Measurements from ENCODE around the gene ZDHHC11B.
"Not testable (repeated sequence)": the region's sequence is repeated elsewhere in the genome, so short reads cannot be mapped to it uniquely, and the experiment has no call there.

The ZDHHC11B gene

DNA sequence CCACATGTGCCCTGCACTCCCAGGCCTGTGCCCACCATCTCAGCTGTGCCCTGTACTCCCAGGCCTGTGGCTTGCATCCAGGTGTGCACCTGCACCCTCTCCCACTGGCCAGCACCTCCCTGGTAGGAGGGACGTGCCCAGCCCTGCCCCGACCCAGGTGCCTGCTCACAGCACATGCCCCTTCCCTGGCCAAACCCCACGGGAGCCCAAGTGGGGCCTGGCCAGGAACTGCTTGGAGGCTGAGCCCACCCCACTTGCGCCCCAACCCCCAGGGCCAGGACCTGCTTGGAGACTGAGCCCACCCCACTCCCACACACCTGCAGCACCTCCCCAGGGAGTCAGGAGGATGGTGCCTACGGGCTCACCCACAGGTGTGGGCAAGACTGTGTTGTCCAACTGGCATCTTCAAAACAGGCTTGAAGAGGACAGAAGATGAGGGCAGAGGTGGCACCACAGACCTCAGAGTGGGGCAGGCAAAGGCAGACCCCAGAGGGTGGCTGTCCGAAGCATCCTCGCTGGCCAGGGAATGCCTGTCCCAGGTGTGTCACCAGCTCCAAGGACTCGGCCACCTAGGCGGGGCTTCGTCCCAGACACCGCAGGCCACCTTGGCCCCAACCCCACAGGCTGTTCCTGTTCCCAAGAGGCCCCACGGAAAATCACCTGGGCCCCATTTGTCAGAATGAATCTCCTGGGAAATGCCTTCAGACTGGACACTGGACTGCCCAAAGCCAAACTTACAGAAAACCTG, 10.8 kb downstream of the ZDHHC11B start:
- Histone ChIP-seq H3K27me3 (ENCODE audit: control insufficient read depth, insufficient read depth, low read length) (peaks cover 22% of the 10 kb centered on the region), H3K4me3 (ENCODE audit: low read length) (no peak overlapping the region), H3K9ac (ENCODE audit: low read depth, low read length) (no peak overlapping the region), H3K9me3 (replicated peaks; ENCODE audit: low read length) (no peaks in the 10 kb centered on the region), H3K4me1 (ENCODE audit: control insufficient read depth, insufficient read depth, low read length) (no peaks in the 10 kb centered on the region), H3K36me3 (ENCODE audit: insufficient read depth, low read length) (no peaks in the 10 kb centered on the region), H3K4me2 (ENCODE audit: low read length) (no peak overlapping the region)

DNA sequence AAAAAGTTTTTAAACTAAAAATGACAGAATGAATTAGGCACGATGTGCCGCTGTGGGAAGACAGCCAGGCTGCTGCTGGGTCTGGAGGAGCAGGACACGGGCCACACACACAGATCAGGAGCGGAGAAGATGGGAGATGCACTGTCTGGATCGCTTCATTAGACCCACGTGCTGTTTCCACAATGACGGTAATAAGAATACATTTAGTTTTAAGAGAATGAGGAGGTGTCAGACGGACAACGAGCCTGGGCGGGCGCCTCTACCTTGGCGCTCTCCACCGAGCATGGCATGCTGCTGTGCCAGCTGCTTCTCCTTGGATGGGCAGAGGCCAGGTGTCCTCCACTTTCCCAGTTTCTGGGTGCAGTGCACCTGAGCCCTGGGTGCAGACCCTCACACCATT, 11.6 kb downstream of the ZDHHC11B start:
- not testable (repeated sequence) for H3K9ac ChIP-seq (ENCODE audit: low read depth, low read length); H3K4me3 ChIP-seq (ENCODE audit: low read length); H3K9me3 ChIP-seq (replicated peaks; ENCODE audit: low read length); H3K4me1 ChIP-seq (ENCODE audit: control insufficient read depth, insufficient read depth, low read length); H3K36me3 ChIP-seq (ENCODE audit: insufficient read depth, low read length); H3K4me2 ChIP-seq (ENCODE audit: low read length)
- H3K27me3 ChIP-seq (ENCODE audit: control insufficient read depth, insufficient read depth, low read length) = peaks cover 22% of the 10 kb centered on the region

GRCh38 chr5:772547-772890, 12.0 kb downstream of the ZDHHC11B start:
- not testable (repeated sequence) for H3K9ac ChIP-seq (ENCODE audit: low read depth, low read length); H3K36me3 ChIP-seq (ENCODE audit: insufficient read depth, low read length); H3K9me3 ChIP-seq (replicated peaks; ENCODE audit: low read length); H3K4me1 ChIP-seq (ENCODE audit: control insufficient read depth, insufficient read depth, low read length); H3K4me3 ChIP-seq (ENCODE audit: low read length); H3K4me2 ChIP-seq (ENCODE audit: low read length)
- H3K27me3 ChIP-seq (ENCODE audit: control insufficient read depth, insufficient read depth, low read length) = peaks cover 22% of the 10 kb centered on the region

GRCh38 chr5:771841-772546, 12.5 kb downstream of the ZDHHC11B start:
- H3K9ac ChIP-seq (ENCODE audit: low read depth, low read length); H3K4me1 ChIP-seq (ENCODE audit: control insufficient read depth, insufficient read depth, low read length); H3K9me3 ChIP-seq (replicated peaks; ENCODE audit: low read length); H3K4me2 ChIP-seq (ENCODE audit: low read length); H3K36me3 ChIP-seq (ENCODE audit: insufficient read depth, low read length); H3K4me3 ChIP-seq (ENCODE audit: low read length): not testable (repeated sequence)
- H3K27me3 ChIP-seq (ENCODE audit: control insufficient read depth, insufficient read depth, low read length) = peaks cover 18% of the 10 kb centered on the region

DNA sequence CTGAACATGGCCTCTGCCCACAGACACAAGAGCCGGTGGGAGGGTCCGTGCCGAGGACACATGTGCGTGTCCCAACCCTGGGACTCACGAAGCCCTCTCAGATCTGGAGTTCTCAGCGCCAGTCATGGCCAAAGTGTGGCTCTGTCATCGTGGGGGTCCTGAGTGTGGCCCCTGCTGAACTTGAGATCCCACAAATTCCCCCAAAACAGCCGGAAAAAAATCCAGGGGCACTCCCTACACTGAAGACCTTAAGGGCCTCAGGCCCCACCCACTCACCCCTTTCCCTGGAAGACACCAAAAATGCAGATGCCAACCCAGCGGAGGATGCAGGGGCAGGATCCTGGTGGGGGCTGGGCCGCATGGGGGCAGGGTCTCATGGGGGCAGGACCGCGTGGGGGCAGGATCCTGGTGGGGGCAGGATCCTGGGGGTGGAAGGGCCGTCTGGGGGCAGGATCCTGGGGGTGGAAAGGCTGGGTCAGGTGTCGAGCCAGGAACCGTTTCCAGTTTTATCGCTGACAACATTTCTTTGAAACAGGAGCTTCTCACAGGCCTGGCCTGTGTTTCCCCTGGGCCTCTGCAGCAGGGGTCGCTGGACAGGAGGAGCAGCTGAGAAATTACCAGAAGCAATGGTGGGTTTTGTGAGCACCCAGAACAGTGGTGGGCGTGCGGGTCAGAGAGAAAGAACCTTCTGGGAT, 13.3 kb downstream of the ZDHHC11B start:
- H3K4me1 ChIP-seq (ENCODE audit: control insufficient read depth, insufficient read depth, low read length); H3K9ac ChIP-seq (ENCODE audit: low read depth, low read length): not testable (repeated sequence)

GRCh38 chr5:770585-770984, 13.9 kb downstream of the ZDHHC11B start:
- not testable (repeated sequence) for H3K4me3 ChIP-seq (ENCODE audit: low read length); H3K4me2 ChIP-seq (ENCODE audit: low read length); H3K9me3 ChIP-seq (replicated peaks; ENCODE audit: low read length); H3K27me3 ChIP-seq (ENCODE audit: control insufficient read depth, insufficient read depth, low read length); H3K4me1 ChIP-seq (ENCODE audit: control insufficient read depth, insufficient read depth, low read length); H3K9ac ChIP-seq (ENCODE audit: low read depth, low read length); H3K36me3 ChIP-seq (ENCODE audit: insufficient read depth, low read length)

More for the DNA sequence above, 13.3 kb downstream of the ZDHHC11B start:
- peaks cover 11% of the 10 kb centered on the region for H3K27me3 ChIP-seq (ENCODE audit: control insufficient read depth, insufficient read depth, low read length)
- not testable (repeated sequence) for H3K4me2 ChIP-seq (ENCODE audit: low read length); H3K36me3 ChIP-seq (ENCODE audit: insufficient read depth, low read length); H3K4me3 ChIP-seq (ENCODE audit: low read length); H3K9me3 ChIP-seq (replicated peaks; ENCODE audit: low read length)

GRCh38 chr5:769485-770145, 14.9 kb downstream of the ZDHHC11B start:
- not testable (repeated sequence) for H3K9ac ChIP-seq (ENCODE audit: low read depth, low read length); H3K4me3 ChIP-seq (ENCODE audit: low read length); H3K4me2 ChIP-seq (ENCODE audit: low read length); H3K9me3 ChIP-seq (replicated peaks; ENCODE audit: low read length); H3K4me1 ChIP-seq (ENCODE audit: control insufficient read depth, insufficient read depth, low read length); H3K36me3 ChIP-seq (ENCODE audit: insufficient read depth, low read length); H3K27me3 ChIP-seq (ENCODE audit: control insufficient read depth, insufficient read depth, low read length)

GRCh38 chr5:766666-767431, 17.7 kb downstream of the ZDHHC11B start:
- no peak overlapping the region for H3K4me2 ChIP-seq (ENCODE audit: low read length)
- no peaks in the 10 kb centered on the region for H3K4me1 ChIP-seq (ENCODE audit: control insufficient read depth, insufficient read depth, low read length)
- H3K9ac ChIP-seq (ENCODE audit: low read depth, low read length) = no peak overlapping the region
- no peaks in the 10 kb centered on the region for H3K9me3 ChIP-seq (replicated peaks; ENCODE audit: low read length)
- H3K27me3 ChIP-seq (ENCODE audit: control insufficient read depth, insufficient read depth, low read length) = no peaks in the 10 kb centered on the region
- H3K36me3 ChIP-seq (ENCODE audit: insufficient read depth, low read length) = no peaks in the 10 kb centered on the region
- no peak overlapping the region for H3K4me3 ChIP-seq (ENCODE audit: low read length)

- no peaks in the 10 kb centered on the region for H3K4me1 ChIP-seq (ENCODE audit: control insufficient read depth, insufficient read depth, low read length)
- H3K9me3 ChIP-seq (replicated peaks; ENCODE audit: low read length) = no peaks in the 10 kb centered on the region
- H3K9ac ChIP-seq (ENCODE audit: low read depth, low read length) = no peak overlapping the region
- H3K36me3 ChIP-seq (ENCODE audit: insufficient read depth, low read length) = no peaks in the 10 kb centered on the region
- H3K4me2 ChIP-seq (ENCODE audit: low read length) = no peak overlapping the region
- H3K27me3 ChIP-seq (ENCODE audit: control insufficient read depth, insufficient read depth, low read length) = no peaks in the 10 kb centered on the region
- no peak overlapping the region for H3K4me3 ChIP-seq (ENCODE audit: low read length)
These were observed 18.4 kb downstream of the ZDHHC11B start for GRCh38 chr5:765948-766631.

DNA sequence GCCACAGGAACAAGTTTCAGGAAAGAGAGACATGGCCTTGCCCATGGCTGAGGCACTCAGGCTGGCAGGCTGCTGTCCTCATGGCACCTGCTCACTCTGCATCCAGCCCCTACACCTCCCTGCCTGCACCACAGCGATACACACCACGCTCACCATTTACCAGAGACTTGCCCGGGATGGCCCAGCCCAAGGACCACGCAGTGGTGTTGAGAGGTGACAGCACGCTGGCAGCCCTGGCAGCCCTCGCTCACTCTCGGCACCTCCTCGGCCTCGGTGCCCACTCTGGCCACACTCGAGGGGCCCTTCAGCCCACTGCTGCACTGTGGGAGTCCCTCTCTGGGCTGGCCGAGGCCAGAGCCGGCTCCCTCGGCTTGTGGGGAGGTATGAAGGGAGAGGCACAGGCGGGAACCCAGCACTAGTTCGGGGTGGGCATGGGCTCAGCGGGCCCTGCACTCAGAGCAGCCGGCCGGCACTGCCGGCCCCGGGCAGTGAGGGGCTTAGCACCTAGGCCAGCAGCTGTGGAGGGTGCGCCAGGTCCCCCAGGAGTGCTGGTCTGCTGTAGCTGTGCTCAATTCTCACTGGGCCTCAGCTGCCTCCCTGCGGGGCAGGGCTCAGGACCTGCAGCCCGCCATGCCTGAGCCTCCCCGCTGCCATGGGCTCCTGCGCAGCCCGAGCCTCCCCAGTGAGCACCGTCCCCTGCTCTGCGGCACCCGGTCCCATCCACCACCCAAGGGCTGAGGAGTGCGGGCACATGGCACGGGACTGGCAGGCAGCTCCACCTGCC, 20.3 kb downstream of the ZDHHC11B start:
- Histone ChIP-seq H3K36me3 (ENCODE audit: insufficient read depth, low read length) (no peaks in the 10 kb centered on the region), H3K9me3 (replicated peaks; ENCODE audit: low read length) (no peaks in the 10 kb centered on the region), H3K9ac (ENCODE audit: low read depth, low read length) (no peak overlapping the region), H3K4me2 (ENCODE audit: low read length) (no peak overlapping the region), H3K27me3 (ENCODE audit: control insufficient read depth, insufficient read depth, low read length) (peaks cover 5% of the 10 kb centered on the region), H3K4me3 (ENCODE audit: low read length) (no peak overlapping the region), H3K4me1 (ENCODE audit: control insufficient read depth, insufficient read depth, low read length) (no peaks in the 10 kb centered on the region)
